Urinary bladder (tissue), 4 donors: ENCODE results near the gene ABCA5. TPM values are rescaled to one million over a fixed set of nuclear protein-coding genes. Genes with fewer than 3 reads are reported as not detected.
"Not testable (repeated sequence)": the region's sequence is repeated elsewhere in the genome, so short reads cannot be mapped to it uniquely, and the experiment has no call there.

ENCODE experiments used
- DNase-seq: peaks from one replicate; pipeline ENCODE4 v3.0.0-alpha.2; 2015; ENCODE audit errors: extremely low spot score
- H3K27ac ChIP-seq: one replicate; pipeline ENCODE4 v1.5.1; 2013; ENCODE audit warnings: low read depth, mild to moderate bottlenecking, moderate library complexity
- H3K36me3 ChIP-seq: one replicate; pipeline ENCODE4 v1.6.1; 2013; ENCODE audit warnings: mild to moderate bottlenecking, moderate library complexity; ENCODE audit not compliant: insufficient read depth
- H3K4me1 ChIP-seq: one replicate; pipeline ENCODE4 v1.6.1; 2013; ENCODE audit warnings: mild to moderate bottlenecking, moderate library complexity; ENCODE audit not compliant: insufficient read depth
- H3K4me3 ChIP-seq: one replicate; pipeline ENCODE4 v1.5.1; 2013; ENCODE audit warnings: low read depth, low read length
- WGBS: extraction: QIAGEN DNeasy Blood & Tissue Kit; methylation state at CpG from one replicate; pipeline ENCODE4 v1.1.7; 2013; 5-methylcytosine and 5-hydroxymethylcytosine counted together
- polyA plus RNA-seq: library from polyadenylated mRNA; stranded (reverse); fragments of 200-250 nt; gene quantifications from one replicate; pipeline ENCODE4 v1.2.3, GENCODE V29; 2013
- total RNA-seq: library from RNA; depleted of rRNA; stranded (reverse); fragments of >200 nt; gene quantifications from one replicate; pipeline ENCODE4 v1.2.3, GENCODE V29; 2014
- donor health status: healthy with polysubstance abuse.
- donor health status: healthy.

The ABCA5 gene
- total and polyA plus RNA-seq, 2 donors = 8.1 to 45.6 TPM

DNA sequence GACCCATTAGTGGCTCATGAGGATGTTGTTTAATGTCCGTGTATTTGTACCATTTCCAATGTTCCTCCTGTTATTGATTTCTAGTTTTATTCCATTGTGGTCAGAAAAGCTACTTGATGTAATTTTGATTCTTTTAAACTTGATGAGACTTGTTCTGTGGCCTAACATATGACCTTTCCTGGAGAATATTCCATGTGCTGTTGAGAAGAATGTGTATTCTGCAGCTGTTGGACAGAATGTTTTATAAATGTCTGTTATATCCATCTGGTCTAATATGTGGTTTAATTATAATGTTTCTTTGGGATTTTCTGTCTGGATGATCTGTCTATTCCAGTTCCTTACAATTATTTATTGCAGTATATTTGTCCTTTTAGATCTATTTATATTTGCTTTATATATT is 95.4 kb downstream of the ABCA5 start:
- Histone ChIP-seq H3K27ac (no peak overlapping the region), H3K36me3 (no peaks in the 10 kb centered on the region), H3K4me1 (no peaks in the 10 kb centered on the region), H3K4me3 (no peak overlapping the region)
- DNase-seq = no peak
- 90% methylated on average over 1 of the region's 1 CpG for WGBS

DNA sequence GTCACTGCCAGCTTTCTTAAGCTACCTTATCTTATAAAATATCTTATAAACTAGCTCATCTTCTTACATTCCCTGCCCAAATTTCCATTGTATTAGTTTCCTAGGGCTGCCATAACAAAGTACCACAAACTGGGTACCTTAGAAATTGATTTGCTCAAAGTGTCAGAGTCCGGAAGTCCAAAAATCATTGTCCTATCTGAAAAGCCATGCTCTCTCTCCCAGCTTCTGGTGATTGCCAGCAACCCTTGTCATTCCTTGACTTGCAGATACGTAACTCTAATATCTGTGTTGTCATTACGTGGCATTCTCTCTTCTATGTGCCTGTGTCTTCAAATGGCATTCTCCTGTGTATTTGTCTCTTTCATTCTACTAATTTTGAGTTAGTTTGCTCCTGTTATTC is 96.0 kb downstream of the ABCA5 start:
- DNase-seq = no peak
- WGBS = 96% methylated on average over 3 of the region's 3 CpGs
- no peaks in the 10 kb centered on the region for H3K4me1 ChIP-seq

DNA sequence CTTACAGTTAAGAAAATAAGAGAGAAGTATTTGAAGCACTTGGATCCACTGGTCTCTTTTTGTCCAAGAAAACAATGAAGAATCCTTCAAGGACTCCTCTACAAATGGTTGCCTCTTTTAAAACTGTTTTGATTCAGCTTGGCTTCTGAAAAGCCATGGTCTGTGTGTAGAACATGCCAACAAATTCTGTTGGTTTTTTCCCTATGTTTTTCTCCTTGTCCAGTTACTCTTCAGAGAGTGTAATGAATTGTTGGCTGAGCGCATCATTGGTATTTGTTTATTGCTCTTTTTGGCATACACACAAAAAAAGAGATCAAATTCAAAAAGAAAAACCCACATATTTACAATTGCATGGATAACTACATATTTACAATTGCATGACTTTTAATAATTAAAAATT is 98.4 kb downstream of the ABCA5 start, which contains the start of gene ABCA10:
ABCA10 (minus strand) TSS at position 249 of the 400 bp plus-strand sequence. CDS start 3,466 bp downstream, outside the sequence.
- 55% methylated on average over 1 of the region's 1 CpG for WGBS

More for the DNA sequence above, 96.0 kb downstream of the ABCA5 start:
- Histone ChIP-seq H3K4me3 (no peak overlapping the region), H3K36me3 (no peaks in the 10 kb centered on the region), H3K27ac (no peak overlapping the region)

DNA sequence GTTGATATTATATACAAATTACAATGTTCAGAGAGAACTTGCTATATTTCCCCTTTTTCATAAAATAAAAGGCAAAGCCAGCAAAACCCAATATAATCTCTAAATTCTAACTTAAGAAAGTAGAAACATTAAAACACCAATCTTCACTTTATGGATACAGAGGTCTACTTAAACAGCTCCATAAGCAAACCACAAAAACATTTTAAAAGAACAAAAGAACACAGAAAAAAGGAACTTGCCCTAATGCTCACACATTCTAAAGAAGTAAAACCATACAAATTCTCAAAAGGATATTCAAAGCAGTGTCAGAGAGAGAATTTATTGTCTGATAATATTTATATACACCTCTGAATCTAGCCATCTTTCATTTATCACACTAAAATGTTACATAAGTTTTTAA is 98.9 kb downstream of the ABCA5 start:
- no peak overlapping the region for H3K27ac ChIP-seq
- H3K4me3 ChIP-seq = no peak overlapping the region
- no peaks in the 10 kb centered on the region for H3K36me3 ChIP-seq
- DNase-seq = no peak
- no peaks in the 10 kb centered on the region for H3K4me1 ChIP-seq

More for the DNA sequence above, 98.4 kb downstream of the ABCA5 start, which contains the start of gene ABCA10:
- H3K4me1 ChIP-seq = no peaks in the 10 kb centered on the region
- no peak within 1 kb of the TSS for H3K4me3 ChIP-seq
- H3K27ac ChIP-seq = no peak within 1 kb of the TSS
- no peak for DNase-seq
- H3K36me3 ChIP-seq = no peaks in the 10 kb centered on the region

DNA sequence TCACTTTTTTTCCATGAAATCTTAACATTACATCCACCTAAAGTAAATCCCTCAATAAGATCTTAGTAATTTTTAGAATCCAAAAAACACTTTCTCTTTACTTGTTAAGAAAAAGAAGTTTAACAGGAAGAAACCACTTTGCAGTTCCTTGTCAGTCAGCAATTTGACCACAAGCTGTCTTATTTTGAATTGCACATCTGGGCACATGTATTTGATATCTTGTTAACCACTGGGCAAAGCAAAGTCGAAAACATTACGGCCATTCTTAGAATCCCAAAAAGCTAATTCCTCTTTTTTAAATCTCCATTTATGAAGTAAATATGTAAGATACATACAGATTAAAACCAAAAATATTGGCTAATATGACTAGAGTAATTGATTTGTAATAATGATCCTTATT is 99.4 kb downstream of the ABCA5 start:
- Histone ChIP-seq H3K4me1 (no peaks in the 10 kb centered on the region), H3K27ac (no peak overlapping the region), H3K4me3 (no peak overlapping the region), H3K36me3 (no peaks in the 10 kb centered on the region)
- 53% methylated on average over 2 of the region's 2 CpGs for WGBS
- DNase-seq = no peak

DNA sequence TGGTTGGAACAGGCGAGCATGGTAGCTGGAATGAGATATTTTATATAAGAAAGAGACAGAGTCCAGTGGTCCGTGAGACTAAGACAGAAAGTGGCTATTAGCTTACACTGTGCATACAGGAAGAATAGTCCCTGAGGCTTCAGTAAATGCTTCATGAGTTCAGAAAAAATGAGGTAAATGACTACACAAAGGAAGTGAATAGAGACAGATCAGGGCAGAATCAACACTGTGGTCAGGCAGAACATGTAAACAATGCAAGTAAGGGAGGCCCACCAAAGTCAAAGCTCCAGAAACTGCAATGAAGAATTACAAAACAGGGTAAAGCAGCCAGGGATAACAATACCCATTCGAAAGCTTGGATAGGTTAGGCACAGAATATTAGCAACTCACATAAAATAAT is 103.1 kb downstream of the ABCA5 start:
- no peak for DNase-seq
- Histone ChIP-seq H3K4me3 (no peak overlapping the region), H3K4me1 (peaks cover 2% of the 10 kb centered on the region), H3K36me3 (no peaks in the 10 kb centered on the region), H3K27ac (no peak overlapping the region)
- WGBS = 59% methylated on average over 3 of the region's 3 CpGs

DNA sequence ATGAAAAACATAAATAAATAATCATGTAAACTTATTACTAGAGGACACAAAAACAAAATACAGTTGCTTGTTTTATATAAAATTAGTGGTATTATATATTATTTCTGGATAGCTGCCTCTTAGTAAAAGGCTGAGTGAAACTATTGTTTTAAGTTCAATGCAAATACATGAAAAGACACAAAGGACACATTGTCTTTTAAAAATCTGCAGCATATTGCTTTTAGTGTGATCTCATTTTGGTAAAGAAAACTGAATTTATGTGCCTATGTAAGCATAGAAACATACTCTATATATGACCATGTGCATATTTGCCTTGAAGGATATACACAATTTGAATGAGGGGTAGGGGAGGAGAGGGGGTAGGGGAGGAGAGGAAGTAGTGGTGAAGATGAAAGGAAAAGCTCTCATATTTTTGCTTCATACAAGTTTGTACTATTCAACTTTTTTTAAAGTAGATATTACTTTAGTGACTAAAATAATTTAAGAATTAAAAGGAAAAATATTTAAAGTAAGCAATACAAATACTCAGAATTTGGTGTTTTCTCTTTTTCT is 104.2 kb downstream of the ABCA5 start:
- Histone ChIP-seq H3K27ac (no peak overlapping the region), H3K4me3 (no peak overlapping the region), H3K4me1 (peaks cover 2% of the 10 kb centered on the region), H3K36me3 (no peaks in the 10 kb centered on the region)
- no peak for DNase-seq

DNA sequence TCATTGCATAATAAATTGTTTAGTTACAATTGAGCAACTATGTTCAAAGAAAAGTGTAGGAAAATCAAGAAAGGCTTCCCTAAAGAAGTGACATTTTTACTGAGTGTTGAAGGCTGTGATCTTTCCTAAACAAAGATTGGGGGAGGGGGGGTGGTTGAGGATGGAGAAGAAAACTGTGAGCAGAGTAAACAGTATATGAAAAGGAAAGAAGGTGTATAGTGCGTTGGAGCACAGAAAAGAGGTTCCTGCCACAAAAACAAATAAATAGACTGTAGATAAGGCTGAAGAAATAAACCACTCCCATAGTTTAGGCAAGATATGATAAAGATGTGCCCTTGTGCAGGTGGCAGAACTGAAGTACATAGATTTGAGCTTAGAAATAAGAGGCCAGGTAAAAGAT is 106.8 kb downstream of the ABCA5 start:
- H3K36me3 ChIP-seq = no peaks in the 10 kb centered on the region
- peaks cover 2% of the 10 kb centered on the region for H3K4me1 ChIP-seq
- H3K27ac ChIP-seq = no peak overlapping the region
- no peak overlapping the region for H3K4me3 ChIP-seq
- WGBS = 63% methylated on average over 1 of the region's 1 CpG
- DNase-seq = no peak

DNA sequence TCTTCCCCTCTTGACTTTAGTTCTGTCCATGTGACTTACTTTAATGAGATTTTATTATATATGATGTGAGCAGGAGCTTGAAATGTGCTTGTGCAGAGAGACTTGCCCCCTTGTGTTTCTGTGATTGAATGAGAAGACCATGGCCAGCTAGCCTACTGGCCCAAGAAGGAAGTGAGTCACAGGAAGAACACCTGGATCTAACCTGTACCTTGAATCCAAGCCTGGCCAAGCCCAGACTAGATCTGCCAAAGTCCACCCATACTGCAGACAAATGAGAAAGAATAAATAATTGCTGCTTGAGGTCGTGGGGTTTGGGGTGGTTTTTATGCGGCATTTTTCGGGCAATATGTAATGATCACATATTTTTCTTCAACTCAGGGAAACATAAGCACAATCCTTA is 107.9 kb downstream of the ABCA5 start:
- no peak for DNase-seq
- Histone ChIP-seq H3K4me1 (peaks cover 2% of the 10 kb centered on the region), H3K27ac (no peak overlapping the region), H3K4me3 (no peak overlapping the region), H3K36me3 (no peaks in the 10 kb centered on the region)
- WGBS = 84% methylated on average over 3 of the region's 3 CpGs

DNA sequence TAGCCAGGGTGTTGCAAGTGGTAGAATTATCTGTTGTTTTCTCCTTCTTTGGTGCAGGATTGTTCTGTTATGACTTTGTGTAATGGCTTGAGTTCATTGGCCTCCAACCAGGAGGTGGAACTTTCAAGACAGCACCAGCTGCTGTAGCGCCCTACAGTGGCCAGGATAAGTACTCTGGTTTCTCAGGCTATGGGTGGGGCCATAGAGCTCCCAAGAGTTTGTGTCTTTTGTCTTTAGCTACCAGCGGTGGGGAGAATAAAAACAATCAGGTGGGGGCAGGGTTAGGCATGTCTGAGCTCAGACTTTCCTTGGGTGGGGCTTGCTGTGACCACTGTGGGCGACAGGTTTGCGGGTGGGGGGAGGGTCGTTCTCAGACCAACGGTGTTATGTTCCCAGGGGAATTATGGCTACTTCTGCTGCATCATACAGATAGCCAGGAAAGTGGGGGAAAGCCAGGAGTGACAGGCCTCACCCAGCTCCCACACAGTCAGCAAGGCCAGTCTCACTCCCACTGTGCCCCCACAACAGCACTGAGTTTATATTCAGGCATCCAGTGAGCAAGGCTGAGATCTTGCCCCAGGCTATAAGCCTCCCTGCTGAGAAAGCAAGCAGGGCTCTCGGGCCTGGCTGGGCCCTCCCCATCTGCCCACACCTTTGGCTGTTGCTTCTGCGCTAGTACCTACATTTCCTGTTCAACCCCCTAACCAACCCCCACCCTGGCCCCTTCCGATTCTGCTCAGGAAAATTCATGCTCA is 113.7 kb downstream of the ABCA5 start:
- WGBS = 90% methylated on average over 9 of the region's 9 CpGs
- no peaks in the 10 kb centered on the region for H3K4me1 ChIP-seq

DNA sequence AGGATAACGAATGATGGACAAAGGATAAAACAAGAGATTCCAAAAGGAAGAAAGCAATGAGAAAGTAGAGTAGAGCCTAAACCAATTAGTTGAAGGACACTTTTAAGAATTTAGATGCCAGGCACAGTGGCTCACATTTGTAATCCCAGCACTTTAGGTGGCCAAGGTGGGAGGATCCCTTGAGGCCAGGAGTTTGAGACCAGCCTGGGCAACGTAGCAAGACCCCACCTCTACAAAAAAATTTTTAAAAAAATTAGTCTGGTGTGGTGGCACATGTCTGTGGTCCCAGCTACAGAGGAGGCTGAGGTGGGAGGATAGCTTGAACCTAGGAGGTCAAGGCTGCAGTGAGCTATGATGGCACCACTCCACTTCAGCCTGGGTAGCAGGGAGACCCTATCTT is 118.3 kb downstream of the ABCA5 start:
- no peak overlapping the region for H3K4me3 ChIP-seq
- WGBS = 91% methylated on average over 2 of the region's 2 CpGs
- no peak overlapping the region for H3K27ac ChIP-seq
- H3K36me3 ChIP-seq = no peaks in the 10 kb centered on the region
- no peak for DNase-seq
- H3K4me1 ChIP-seq = no peaks in the 10 kb centered on the region

More for the DNA sequence above, 113.7 kb downstream of the ABCA5 start:
- Histone ChIP-seq H3K36me3 (no peaks in the 10 kb centered on the region), H3K27ac (no peak overlapping the region), H3K4me3 (no peak overlapping the region)
- DNase-seq = no peak

DNA sequence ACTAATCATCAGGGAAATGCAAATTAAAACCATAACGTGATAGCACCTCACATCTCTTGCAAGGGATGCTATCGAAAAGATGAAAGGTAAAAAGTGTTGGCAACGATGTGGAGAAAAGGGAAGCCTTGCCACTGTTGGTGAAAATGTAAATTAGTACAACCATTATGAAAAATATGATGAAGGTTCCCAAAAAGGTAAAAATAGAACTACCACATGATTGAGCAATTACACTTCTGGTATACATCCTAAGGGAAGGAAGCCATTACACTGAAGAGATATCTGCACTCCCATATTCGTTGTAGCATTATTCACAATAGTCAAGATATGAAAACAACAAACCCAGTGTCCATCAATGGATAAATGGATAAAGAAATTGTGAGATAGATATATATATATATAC is 119.8 kb downstream of the ABCA5 start:
- WGBS = 83% methylated on average over 4 of the region's 4 CpGs
- no peak overlapping the region for H3K27ac ChIP-seq

DNA sequence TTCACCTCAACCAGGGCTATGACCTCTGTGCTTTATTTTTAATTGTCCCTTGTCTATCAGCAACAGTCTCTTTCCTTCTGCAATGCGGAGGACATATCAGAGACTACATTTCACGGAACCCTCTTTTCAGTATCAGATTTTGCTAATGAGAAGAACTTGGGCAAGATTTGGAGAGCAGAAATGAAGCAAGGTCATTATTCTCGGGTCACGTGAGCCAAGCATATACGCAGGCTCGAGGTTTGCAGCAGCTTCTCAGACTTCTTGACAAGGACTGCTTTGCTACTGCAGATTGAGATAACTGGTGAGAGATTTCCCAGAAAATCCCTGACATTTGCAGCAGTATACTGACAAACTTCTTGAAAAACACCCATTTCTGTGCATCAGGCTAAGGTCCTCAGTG is 128.7 kb downstream of the ABCA5 start:
- WGBS = 84% methylated on average over 6 of the region's 6 CpGs
- H3K4me1 ChIP-seq = no peaks in the 10 kb centered on the region
- no peaks in the 10 kb centered on the region for H3K36me3 ChIP-seq
- H3K4me3 ChIP-seq = no peak overlapping the region
- DNase-seq = no peak
- H3K27ac ChIP-seq = no peak overlapping the region

More for the DNA sequence above, 119.8 kb downstream of the ABCA5 start:
- no peaks in the 10 kb centered on the region for H3K4me1 ChIP-seq
- H3K36me3 ChIP-seq = no peaks in the 10 kb centered on the region
- DNase-seq = no peak
- H3K4me3 ChIP-seq = no peak overlapping the region

DNA sequence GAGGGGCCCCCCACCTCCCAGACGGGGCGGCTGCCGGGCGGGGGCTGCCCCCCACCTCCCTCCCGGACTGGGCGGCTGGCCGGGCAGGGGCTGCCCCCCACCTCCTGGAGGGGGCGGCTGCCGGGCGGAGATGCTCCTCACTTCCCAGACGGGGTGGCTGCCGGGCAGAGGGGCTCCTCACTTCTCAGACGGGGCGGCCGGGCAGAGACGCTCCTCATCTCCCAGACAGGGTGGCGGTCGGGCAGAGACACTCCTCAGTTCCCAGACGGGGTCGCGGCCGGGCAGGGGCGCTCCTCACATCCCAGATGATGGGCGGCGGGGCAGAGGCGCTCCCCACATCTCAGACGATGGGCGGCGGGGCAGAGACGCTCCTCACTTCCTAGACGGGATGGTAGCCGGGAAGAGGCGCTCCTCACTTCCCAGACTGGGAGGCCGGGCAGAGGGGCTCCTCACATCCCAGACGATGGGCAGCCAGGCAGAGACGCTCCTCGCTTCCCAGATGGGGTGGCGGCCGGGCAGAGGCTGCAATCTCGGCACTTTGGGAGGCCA is 130.8 kb downstream of the ABCA5 start:
- not testable (repeated sequence) for DNase-seq, H3K36me3 ChIP-seq, H3K4me3 ChIP-seq, H3K4me1 ChIP-seq, H3K27ac ChIP-seq
- 97% methylated on average over 39 of the region's 40 CpGs for WGBS
